HepG2 (cell line): ENCODE measurements around the gene PPP1R15A. TPM values are rescaled to one million over a fixed set of nuclear protein-coding genes. Genes with fewer than 3 reads are reported as not detected.

ENCODE experiments used
- ARID3A ChIP-seq: IDR thresholded peaks from 2 replicates; pipeline ENCODE4 v1.6.1; 2012; ENCODE audit warnings: low read depth, low read length, improper control_type of control experiment
- BORCS8-MEF2B ChIP-seq: sonication (generic); formaldehyde crosslinking; IDR thresholded peaks from 2 replicates; pipeline ENCODE4 v1.8.0; 2022; ENCODE audit warnings: mild to moderate bottlenecking, missing genetic modification reagents
- BRF2 ChIP-seq: sonication (generic); formaldehyde crosslinking; IDR thresholded peaks from 2 replicates; pipeline ENCODE4 v1.8.1; 2022; ENCODE audit warnings: mild to moderate bottlenecking, missing genetic modification reagents
- HNF1A ChIP-seq, 2 experiments: sonication (generic) in 1 of 2; formaldehyde crosslinking in 1 of 2; IDR thresholded peaks; 2 replicates each; pipeline versions ENCODE4 v1.4.0 to v1.6.1; 2016 to 2020; ENCODE audit warnings: borderline replicate concordance in 1 of 2, low read depth in 1 of 2, mild to moderate bottlenecking in 1 of 2, missing genetic modification reagents in 1 of 2
- IRF2 ChIP-seq: IDR thresholded peaks from 2 replicates; pipeline ENCODE4 v1.6.1; 2018; ENCODE audit warnings: missing genetic modification reagents, missing compliant biosample characterization
- JARID2 ChIP-seq: sonication (generic); formaldehyde crosslinking; IDR thresholded peaks from 2 replicates; pipeline ENCODE4 v1.8.1; 2023; ENCODE audit warnings: missing genetic modification reagents, inconsistent platforms; ENCODE audit not compliant: insufficient replicate concordance
- KDM5A ChIP-seq: fragments of 200-600 bp; sonication (generic); IDR thresholded peaks from 2 replicates; pipeline ENCODE4 v1.7.0; 2018; ENCODE audit warnings: antibody characterized with exemption, mild to moderate bottlenecking, low read length, borderline replicate concordance
- MTERF4 ChIP-seq: sonication (generic); formaldehyde crosslinking; IDR thresholded peaks from 2 replicates; pipeline ENCODE4 v1.8.0; 2023; ENCODE audit warnings: mild to moderate bottlenecking, missing genetic modification reagents
- NFRKB ChIP-seq: fragments of 450-650 bp; IDR thresholded peaks from 2 replicates; pipeline ENCODE4 v1.6.1; 2017
- NR2C2 ChIP-seq: sonication (generic); formaldehyde crosslinking; IDR thresholded peaks from 2 replicates; pipeline ENCODE4 v1.4.0; 2020; ENCODE audit warnings: missing genetic modification reagents, mild to moderate bottlenecking, moderate library complexity, borderline replicate concordance
- NR2F1 ChIP-seq, 2 experiments: fragments of 450-650 bp in 1 of 2; formaldehyde crosslinking in 1 of 2; IDR thresholded peaks; 2 replicates each; pipeline versions ENCODE4 v1.5.0 to v1.6.1; 2016 to 2020; ENCODE audit warnings: mild to moderate bottlenecking in 1 of 2, missing compliant biosample characterization in 1 of 2, missing genetic modification reagents in 1 of 2, moderate library complexity in 1 of 2
- SAP130 ChIP-seq: IDR thresholded peaks from 2 replicates; pipeline ENCODE4 v1.6.1; 2016; ENCODE audit warnings: low read depth
- SIN3A ChIP-seq: IDR thresholded peaks from 2 replicates; pipeline ENCODE4 v1.6.1; 2011; ENCODE audit warnings: low read depth, mild to moderate bottlenecking, control low read depth, low read length, borderline replicate concordance
- TFDP1 ChIP-seq: IDR thresholded peaks from 2 replicates; pipeline ENCODE4 v1.6.1; 2016; ENCODE audit warnings: missing compliant biosample characterization, missing genetic modification reagents, borderline replicate concordance
- YY1 ChIP-seq: IDR thresholded peaks from 2 replicates; pipeline ENCODE4 v1.6.1; 2011; ENCODE audit warnings: low read length, low read depth, moderate library complexity, mild to moderate bottlenecking; ENCODE audit not compliant: insufficient read depth, insufficient replicate concordance
- ZNF331 ChIP-seq: sonication (generic); formaldehyde crosslinking; IDR thresholded peaks from 2 replicates; pipeline ENCODE4 v1.4.0; 2020; ENCODE audit warnings: missing genetic modification reagents
- ZNF343 ChIP-seq: sonication (generic); formaldehyde crosslinking; IDR thresholded peaks from 2 replicates; pipeline ENCODE4 v1.4.0; 2020; ENCODE audit warnings: mild to moderate bottlenecking, missing genetic modification reagents
- ZNF563 ChIP-seq: sonication (generic); formaldehyde crosslinking; IDR thresholded peaks from 2 replicates; pipeline ENCODE4 v1.8.0; 2022; ENCODE audit warnings: mild to moderate bottlenecking, moderate library complexity, missing genetic modification reagents
- ZNF891 ChIP-seq: sonication (generic); formaldehyde crosslinking; IDR thresholded peaks from 2 replicates; pipeline ENCODE4 v1.5.0; 2020; ENCODE audit warnings: mild to moderate bottlenecking, missing genetic modification reagents
- polyA plus RNA-seq, 8 experiments: library from polyadenylated mRNA; depleted of rRNA in 3 of 8; stranded (reverse) in 7 of 8; unstranded in 1 of 8; fragments of >200 nt; fragmentation: Illumina TruSeq in 4 of 8; extraction: Trizol in 4 of 8; gene quantifications; 2 replicates each; pipeline versions ENCODE4 v1.2.1 to v1.2.3, GENCODE V29; 2011 to 2016; ENCODE audit warnings: low read depth in 4 of 8, missing spikeins in 1 of 8, mixed read lengths in 1 of 8; ENCODE audit not compliant: insufficient read depth in 1 of 8
- total RNA-seq, 5 experiments: library from RNA; depleted of rRNA; stranded (reverse); fragments of >200 nt; fragmentation: Illumina TruSeq; extraction: Trizol; gene quantifications; 2 replicates each; pipeline ENCODE4 v1.2.3, GENCODE V29; 2016; ENCODE audit warnings: low read depth in 1 of 5

The PPP1R15A gene
- total and polyA plus RNA-seq, 2 of the 13 experiments (the other 11 are each of a cell fraction or from before 2014, with no cell fraction given) = 15.6 to 18.5 TPM

- TF ChIP-seq TFDP1 (CRISPR knock-in tag) (no peak), ZNF891 (CRISPR knock-in tag) (0 out of 2 replicates have a peak, but pooled peaks have one; percentile 16), HNF1A (IDR thresholded peaks at IDR 0.05; ENCODE audit: low read depth) (no peak), HNF1A (CRISPR knock-in tag; IDR thresholded peaks at IDR 0.05; ENCODE audit: borderline replicate concordance) (no peak), ZNF563 (CRISPR knock-in tag) (0 out of 2 replicates have a peak, but pooled peaks have one; percentile 8), NR2F1 (CRISPR knock-in tag; IDR thresholded peaks at IDR 0.05) (0 out of 4 replicates have a peak, but pooled peaks of 1 of the 2 experiments have one; percentile 42), IRF2 (CRISPR knock-in tag) (peak; percentile 45; the same call in 1 of the 2 replicates), ARID3A (0 out of 2 replicates have a peak, but pooled peaks have one; percentile 38), KDM5A (peak; percentile 68; the same call in 1 of the 2 replicates), JARID2 (CRISPR knock-in tag) (no peak), SAP130 (CRISPR knock-in tag) (peak; percentile 87), ZNF331 (0 out of 2 replicates have a peak, but pooled peaks have one; percentile 26), BORCS8-MEF2B (CRISPR knock-in tag) (no peak), NR2C2 (CRISPR knock-in tag) (0 out of 2 replicates have a peak, but pooled peaks have one; percentile 7), SIN3A (peak; percentile 89; the same call in 1 of the 2 replicates), BRF2 (no peak), YY1 (no peak), ZNF343 (CRISPR knock-in tag) (no peak), NFRKB (no peak), MTERF4 (CRISPR knock-in tag) (no peak)
Observed at GRCh38 chr19:48872884-48873475, 759 bp downstream of the PPP1R15A start (continued).
